ENCODE data around the gene CCL20. TPM values are rescaled to one million over a fixed set of nuclear protein-coding genes. Genes with fewer than 3 reads are reported as not detected.

CCL20 gene
- total RNA-seq, 1 donor from 2014 or later = 1.7 TPM

GRCh38 chr2:227782804-227783203 lies 30.8 kb upstream of the CCL20 start:
- Mint-ChIP-seq H3K27ac (no peak overlapping the region), H3K27me3 (no peaks in the 10 kb centered on the region), H3K9me3 (no peaks in the 10 kb centered on the region), H3K4me1 (ENCODE audit: unreplicated experiment) (no peaks in the 10 kb centered on the region), H3K4me3 (no peak overlapping the region), H3K36me3 (no peaks in the 10 kb centered on the region)
- DNase-seq (ENCODE audit: extremely low spot score, unreplicated experiment) = no peak
- no peak for TF ChIP-seq CTCF (conservative IDR thresholded peaks at IDR 0.05)

GRCh38 chr2:227783404-227784138 lies 30.1 kb upstream of the CCL20 start:
- no peak overlapping the region for H3K4me3 Mint-ChIP-seq
- no peaks in the 10 kb centered on the region for H3K4me1 Mint-ChIP-seq (ENCODE audit: unreplicated experiment)
- no peaks in the 10 kb centered on the region for H3K9me3 Mint-ChIP-seq
- no peak overlapping the region for H3K27ac Mint-ChIP-seq
- no peaks in the 10 kb centered on the region for H3K36me3 Mint-ChIP-seq
- no peak for DNase-seq (ENCODE audit: extremely low spot score, unreplicated experiment)
- no peaks in the 10 kb centered on the region for H3K27me3 Mint-ChIP-seq
- TF ChIP-seq CTCF (conservative IDR thresholded peaks at IDR 0.05) = no peak

GRCh38 chr2:227785293-227785692 lies 28.3 kb upstream of the CCL20 start:
- Mint-ChIP-seq H3K9me3 (no peaks in the 10 kb centered on the region), H3K36me3 (no peaks in the 10 kb centered on the region), H3K4me3 (no peak overlapping the region), H3K27ac (no peak overlapping the region), H3K4me1 (ENCODE audit: unreplicated experiment) (no peaks in the 10 kb centered on the region), H3K27me3 (no peaks in the 10 kb centered on the region)
- DNase-seq (ENCODE audit: extremely low spot score, unreplicated experiment) = no peak
- no peak for TF ChIP-seq CTCF (conservative IDR thresholded peaks at IDR 0.05)

- Mint-ChIP-seq H3K27me3 (no peaks in the 10 kb centered on the region), H3K4me1 (ENCODE audit: unreplicated experiment) (no peaks in the 10 kb centered on the region), H3K36me3 (no peaks in the 10 kb centered on the region), H3K4me3 (no peak overlapping the region), H3K9me3 (no peaks in the 10 kb centered on the region), H3K27ac (no peak overlapping the region)
- DNase-seq (ENCODE audit: extremely low spot score, unreplicated experiment) = no peak
- no peak for TF ChIP-seq CTCF (conservative IDR thresholded peaks at IDR 0.05)
Observed at GRCh38 chr2:227788561-227789018, 25.1 kb upstream of the CCL20 start.

- no peaks in the 10 kb centered on the region for H3K4me1 Mint-ChIP-seq (ENCODE audit: unreplicated experiment)
- H3K27me3 Mint-ChIP-seq = no peaks in the 10 kb centered on the region
- no peak for TF ChIP-seq CTCF (conservative IDR thresholded peaks at IDR 0.05)
- no peak overlapping the region for H3K4me3 Mint-ChIP-seq
- no peak overlapping the region for H3K27ac Mint-ChIP-seq
- no peaks in the 10 kb centered on the region for H3K36me3 Mint-ChIP-seq
- H3K9me3 Mint-ChIP-seq = no peaks in the 10 kb centered on the region
- DNase-seq (ENCODE audit: extremely low spot score, unreplicated experiment) = no peak
Observed at GRCh38 chr2:227789803-227790202, 23.8 kb upstream of the CCL20 start.

Measured in type B pancreatic cell (in vitro differentiated cells).